ENCODE data around the gene CPED1.

DNA sequence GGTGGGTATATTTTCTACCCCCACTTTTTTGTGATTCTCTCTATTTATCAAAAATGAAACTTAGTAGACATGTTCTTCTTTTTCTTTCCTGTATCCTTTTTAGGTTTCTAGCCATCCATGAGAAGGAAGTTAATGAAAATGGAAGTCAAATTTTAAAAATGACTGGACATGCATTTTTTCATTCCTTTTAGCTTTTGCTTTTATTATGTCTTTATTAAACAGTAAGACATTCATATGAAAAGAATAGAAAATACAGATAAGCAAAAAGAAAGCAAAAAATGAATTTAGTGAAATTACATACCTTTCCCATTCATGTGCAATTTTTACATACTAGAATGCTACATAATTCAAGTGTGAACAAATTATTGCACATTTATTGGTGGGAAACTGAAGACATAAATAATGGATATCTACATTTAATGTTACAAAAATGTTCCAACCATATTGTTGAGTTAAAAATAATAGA is 88.7 kb downstream of the CPED1 start:
- no peak for TF ChIP-seq POLR2A (IDR thresholded peaks at IDR 0.05)
- TF ChIP-seq POLR2AphosphoS5 (IDR thresholded peaks at IDR 0.05): no peak
- TF ChIP-seq, protein P1, sequence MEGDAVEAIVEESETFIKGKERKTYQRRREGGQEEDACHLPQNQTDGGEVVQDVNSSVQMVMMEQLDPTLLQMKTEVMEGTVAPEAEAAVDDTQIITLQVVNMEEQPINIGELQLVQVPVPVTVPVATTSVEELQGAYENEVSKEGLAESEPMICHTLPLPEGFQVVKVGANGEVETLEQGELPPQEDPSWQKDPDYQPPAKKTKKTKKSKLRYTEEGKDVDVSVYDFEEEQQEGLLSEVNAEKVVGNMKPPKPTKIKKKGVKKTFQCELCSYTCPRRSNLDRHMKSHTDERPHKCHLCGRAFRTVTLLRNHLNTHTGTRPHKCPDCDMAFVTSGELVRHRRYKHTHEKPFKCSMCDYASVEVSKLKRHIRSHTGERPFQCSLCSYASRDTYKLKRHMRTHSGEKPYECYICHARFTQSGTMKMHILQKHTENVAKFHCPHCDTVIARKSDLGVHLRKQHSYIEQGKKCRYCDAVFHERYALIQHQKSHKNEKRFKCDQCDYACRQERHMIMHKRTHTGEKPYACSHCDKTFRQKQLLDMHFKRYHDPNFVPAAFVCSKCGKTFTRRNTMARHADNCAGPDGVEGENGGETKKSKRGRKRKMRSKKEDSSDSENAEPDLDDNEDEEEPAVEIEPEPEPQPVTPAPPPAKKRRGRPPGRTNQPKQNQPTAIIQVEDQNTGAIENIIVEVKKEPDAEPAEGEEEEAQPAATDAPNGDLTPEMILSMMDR (IDR thresholded peaks at IDR 0.05): no peak
- TF ChIP-seq EP300 (IDR thresholded peaks at IDR 0.05): no peak
